H7 (cell line): ENCODE data around the gene CTU2. TPM values are rescaled to one million over a fixed set of nuclear protein-coding genes. Genes with fewer than 3 reads are reported as not detected.

Experiments
- DNase-seq: peaks from one replicate; pipeline ENCODE4 v3.0.0; 2012
- H3K27me3 ChIP-seq: 2 replicates; pipeline ENCODE4 v1.6.0; 2011; ENCODE audit warnings: mild to moderate bottlenecking, low read length; ENCODE audit not compliant: control insufficient read depth, insufficient read depth
- H3K36me3 ChIP-seq: replicated peaks from 2 replicates; pipeline ENCODE4 v1.5.1; 2011; ENCODE audit warnings: low read length; ENCODE audit not compliant: control insufficient read depth, insufficient read depth
- H3K4me3 ChIP-seq: 2 replicates; pipeline ENCODE4 v1.5.1; 2011; ENCODE audit warnings: low read depth, mild to moderate bottlenecking, control low read depth, low read length, moderate library complexity; ENCODE audit not compliant: insufficient read depth
- total RNA-seq: library from RNA; depleted of rRNA; stranded (reverse); fragments of >200 nt; shearing (Covaris generic); gene quantifications from 2 replicates; pipeline ENCODE4 v1.2.3, GENCODE V29; 2014

The CTU2 gene
- total RNA-seq, 1 experiment from 2014 or later = 38.4 TPM

GRCh38 chr16:88733630-88734360 lies 27.5 kb downstream of the CTU2 start:
- Histone ChIP-seq H3K27me3 (no peaks in the 10 kb centered on the region), H3K36me3 (peaks cover 4% of the 10 kb centered on the region), H3K4me3 (no peak overlapping the region)
- no peak for DNase-seq

- Histone ChIP-seq H3K4me3 (no peak overlapping the region), H3K27me3 (no peaks in the 10 kb centered on the region), H3K36me3 (peaks cover 4% of the 10 kb centered on the region)
- DNase-seq = no peak
Observed at GRCh38 chr16:88734361-88734728, 28.0 kb downstream of the CTU2 start.

GRCh38 chr16:88735121-88735520 lies 28.8 kb downstream of the CTU2 start:
- DNase-seq = no peak
- no peak overlapping the region for H3K4me3 ChIP-seq
- H3K36me3 ChIP-seq = peaks cover 4% of the 10 kb centered on the region
- H3K27me3 ChIP-seq = no peaks in the 10 kb centered on the region

GRCh38 chr16:88735616-88736015 lies 29.3 kb downstream of the CTU2 start:
- Histone ChIP-seq H3K36me3 (peaks cover 4% of the 10 kb centered on the region), H3K27me3 (no peaks in the 10 kb centered on the region), H3K4me3 (no peak overlapping the region)
- no peak for DNase-seq

GRCh38 chr16:88736088-88736487 lies 29.8 kb downstream of the CTU2 start:
- DNase-seq = no peak
- Histone ChIP-seq H3K4me3 (no peak overlapping the region), H3K36me3 (peaks cover 3% of the 10 kb centered on the region), H3K27me3 (no peaks in the 10 kb centered on the region)

GRCh38 chr16:88736496-88736895 lies 30.2 kb downstream of the CTU2 start:
- H3K4me3 ChIP-seq = no peak overlapping the region
- no peak for DNase-seq
- no peaks in the 10 kb centered on the region for H3K27me3 ChIP-seq
- H3K36me3 ChIP-seq = peaks cover 3% of the 10 kb centered on the region

GRCh38 chr16:88737298-88738150 lies 31.2 kb downstream of the CTU2 start:
- H3K36me3 ChIP-seq = peaks cover 3% of the 10 kb centered on the region
- no peak overlapping the region for H3K4me3 ChIP-seq
- DNase-seq = peak; percentile 98
- H3K27me3 ChIP-seq = no peaks in the 10 kb centered on the region

- Histone ChIP-seq H3K4me3 (no peak overlapping the region), H3K27me3 (no peaks in the 10 kb centered on the region), H3K36me3 (peaks cover 3% of the 10 kb centered on the region)
- DNase-seq = no peak
Observed at GRCh38 chr16:88738151-88739084, 32.1 kb downstream of the CTU2 start.

GRCh38 chr16:88739139-88739976 lies 33.1 kb downstream of the CTU2 start:
- Histone ChIP-seq H3K36me3 (peaks cover 3% of the 10 kb centered on the region), H3K4me3 (no peak overlapping the region), H3K27me3 (no peaks in the 10 kb centered on the region)
- DNase-seq = no peak

- H3K4me3 ChIP-seq = no peak overlapping the region
- no peaks in the 10 kb centered on the region for H3K27me3 ChIP-seq
- peaks cover 3% of the 10 kb centered on the region for H3K36me3 ChIP-seq
- DNase-seq = no peak
Observed at GRCh38 chr16:88739977-88740726, 33.8 kb downstream of the CTU2 start.

- peaks cover 2% of the 10 kb centered on the region; the same call in 1 of the 2 replicates for H3K36me3 ChIP-seq
- DNase-seq = no peak
- H3K27me3 ChIP-seq = no peaks in the 10 kb centered on the region
- no peak overlapping the region for H3K4me3 ChIP-seq
Observed at GRCh38 chr16:88740727-88741055, 34.4 kb downstream of the CTU2 start.

- Histone ChIP-seq H3K36me3 (no peaks in the 10 kb centered on the region), H3K4me3 (no peak overlapping the region), H3K27me3 (no peaks in the 10 kb centered on the region)
- no peak for DNase-seq
Observed at GRCh38 chr16:88741368-88741767, 35.1 kb downstream of the CTU2 start.

GRCh38 chr16:88742896-88743605 lies 36.7 kb downstream of the CTU2 start:
- H3K36me3 ChIP-seq = no peaks in the 10 kb centered on the region
- H3K27me3 ChIP-seq = no peaks in the 10 kb centered on the region
- no peak overlapping the region for H3K4me3 ChIP-seq
- DNase-seq = no peak
